HepG2 (cell line): ENCODE measurements around the gene NPTX2. TPM values are rescaled to one million over a fixed set of nuclear protein-coding genes. Genes with fewer than 3 reads are reported as not detected.

Source experiments
- ATAC-seq: fragments of 200-7000 bp; cut with Tn5 transposase; 3 replicates; pipeline ENCODE4 v1.9.1; 2020; ENCODE audit warnings: mild to moderate bottlenecking, moderate library complexity
- BruUV-seq: library from RNA; stranded (reverse); fragments of 400-500 nt; replicated peaks from 2 replicates; lab custom pipeline; 2021; lab: Mats Ljungman, UMichigan
- CTCF ChIA-PET: fragments of 300-600 bp; formaldehyde crosslinking; extraction: SDS; loops from one replicate; lab custom pipeline; 2021; ENCODE audit warnings: low total read pairs, inconsistent platforms, low intra/inter-chr PET ratio; lab: Yijun Ruan, JAX
- POLR2A ChIA-PET: fragments of 350-600 bp; sonication (Branson Sonifier 250); formaldehyde crosslinking; loops from one replicate; lab custom pipeline; 2020; ENCODE audit warnings: antibody characterized with exemption, inconsistent platforms; lab: Yijun Ruan, JAX
- DNase-seq: peaks from one replicate; pipeline ENCODE4 v3.0.0-alpha.2; 2015; ENCODE audit warnings: low spot score
- FAIRE-seq: peaks from 3 replicates; lab custom pipeline; 2011; peaks lifted over from hg19 to GRCh38; lab: Jason Lieb, UNC
- H2AFZ ChIP-seq: one replicate; pipeline ENCODE4 v1.6.1; 2011; ENCODE audit warnings: low read length, inconsistent platforms
- H3K27ac ChIP-seq: fragments of 300-600 bp; 3 replicates; pipeline ENCODE4 v1.8.0; 2011; ENCODE audit warnings: mixed run types, mild to moderate bottlenecking, mixed read lengths, low read length, inconsistent platforms; ENCODE audit not compliant: insufficient read depth; ENCODE audit errors: extremely low read length
- H3K27me3 ChIP-seq, 2 experiments: fragments of 200-600 bp in 1 of 2; 2 replicates in 1 of 2; 3 replicates in 1 of 2; pipeline versions ENCODE4 v1.6.0 to v1.8.0; 2011; ENCODE audit warnings: low read length in 2 of 2, mild to moderate bottlenecking in 2 of 2, moderate library complexity in 2 of 2, inconsistent platforms in 1 of 2; ENCODE audit not compliant: insufficient read depth in 2 of 2, control insufficient read depth in 1 of 2
- H3K36me3 ChIP-seq, 2 experiments: fragments of 200-600 bp in 1 of 2; replicated peaks in 1 of 2; 2 replicates in 1 of 2; 3 replicates in 1 of 2; pipeline versions ENCODE4 v1.5.1 to v1.8.0; 2011; ENCODE audit warnings: low read length in 2 of 2, inconsistent platforms in 1 of 2; ENCODE audit not compliant: insufficient read depth in 2 of 2, control insufficient read depth in 1 of 2
- H3K4me1 ChIP-seq: 2 replicates; pipeline ENCODE4 v1.5.1; 2012; ENCODE audit warnings: low read length, inconsistent platforms; ENCODE audit not compliant: insufficient read depth
- H3K4me2 ChIP-seq: 2 replicates; pipeline ENCODE4 v1.6.0; 2011; ENCODE audit warnings: low read depth, low read length, inconsistent platforms
- H3K4me3 ChIP-seq, 3 experiments: fragments of 200-600 bp in 1 of 3; sonication (generic), shearing (Covaris generic) in 1 of 3; replicated peaks in 1 of 3; 2 replicates each; pipeline ENCODE4 v1.5.1; 2011 to 2016; ENCODE audit warnings: low read length in 3 of 3, inconsistent platforms in 2 of 3, low read depth in 2 of 3, mild to moderate bottlenecking in 2 of 3, control low read depth in 1 of 3, mixed read lengths in 1 of 3; ENCODE audit not compliant: insufficient read depth in 1 of 3
- H3K79me2 ChIP-seq: one replicate; pipeline ENCODE4 v1.6.1; 2011; ENCODE audit warnings: low read length, inconsistent platforms; ENCODE audit not compliant: insufficient read depth
- H3K9ac ChIP-seq: 2 replicates; pipeline ENCODE4 v1.6.0; 2011; ENCODE audit warnings: mild to moderate bottlenecking, low read depth, low read length, inconsistent platforms; ENCODE audit not compliant: insufficient read depth
- H3K9me3 ChIP-seq: 2 replicates; pipeline ENCODE4 v1.5.1; 2012; ENCODE audit warnings: mild to moderate bottlenecking, low read length
- H4K20me1 ChIP-seq: 2 replicates; pipeline ENCODE4 v1.6.0; 2011; ENCODE audit warnings: inconsistent platforms, mild to moderate bottlenecking, low read length, moderate library complexity; ENCODE audit not compliant: insufficient read depth
- ATF7 ChIP-seq, 2 experiments: fragments of 450-650 bp in 1 of 2; sonication (generic) in 1 of 2; formaldehyde crosslinking in 1 of 2; IDR thresholded peaks; 2 replicates each; pipeline versions ENCODE4 v1.4.0 to v1.6.1; 2016 to 2020; ENCODE audit warnings: antibody characterized with exemption in 1 of 2, mild to moderate bottlenecking in 1 of 2, missing genetic modification reagents in 1 of 2
- CEBPB ChIP-seq: IDR thresholded peaks from 2 replicates; pipeline ENCODE4 v1.6.1; 2011; ENCODE audit warnings: low read depth, low read length, improper control_type of control experiment, borderline replicate concordance
- HES4 ChIP-seq: sonication (generic); formaldehyde crosslinking; IDR thresholded peaks from 2 replicates; pipeline ENCODE4 v1.9.0; 2021; ENCODE audit warnings: mild to moderate bottlenecking, missing genetic modification reagents, borderline replicate concordance
- JUNB ChIP-seq: sonication (generic); formaldehyde crosslinking; IDR thresholded peaks from 2 replicates; pipeline ENCODE4 v1.8.0; 2022; ENCODE audit warnings: missing genetic modification reagents, mild to moderate bottlenecking, borderline replicate concordance
- NFE2L2 ChIP-seq: fragments of 150-350 bp; IDR thresholded peaks from 2 replicates; pipeline ENCODE4 v1.6.1; 2014; ENCODE audit warnings: low read length
- NR2F6 ChIP-seq, 2 experiments: IDR thresholded peaks; 2 replicates each; pipeline ENCODE4 v1.6.1; 2016; ENCODE audit warnings: antibody characterized with exemption in 1 of 2, mild to moderate bottlenecking in 1 of 2
- ZBTB39 ChIP-seq: sonication (generic); formaldehyde crosslinking; IDR thresholded peaks from 2 replicates; pipeline ENCODE4 v1.5.0; 2020; ENCODE audit warnings: missing genetic modification reagents
- ZC3H4 ChIP-seq: sonication (generic); formaldehyde crosslinking; IDR thresholded peaks from 2 replicates; pipeline ENCODE4 v1.4.0; 2020; ENCODE audit warnings: missing genetic modification reagents, borderline replicate concordance
- ZFAT ChIP-seq: sonication (generic); formaldehyde crosslinking; conservative IDR thresholded peaks from 2 replicates; pipeline ENCODE4 v1.8.1; 2023; ENCODE audit warnings: missing genetic modification reagents, inconsistent platforms
- ZIK1 ChIP-seq: sonication (generic); formaldehyde crosslinking; IDR thresholded peaks from 2 replicates; pipeline ENCODE4 v1.5.0; 2020; ENCODE audit warnings: mild to moderate bottlenecking, low read depth, missing genetic modification reagents, borderline replicate concordance
- ZKSCAN8 ChIP-seq: IDR thresholded peaks from 2 replicates; pipeline ENCODE4 v1.6.1; 2016; ENCODE audit warnings: borderline replicate concordance, missing genetic modification reagents, missing compliant biosample characterization
- ZMYM3 ChIP-seq: sonication (generic); formaldehyde crosslinking; IDR thresholded peaks from 2 replicates; pipeline ENCODE4 v1.5.1; 2020; ENCODE audit warnings: mild to moderate bottlenecking, missing genetic modification reagents
- ZNF253 ChIP-seq: sonication (generic); formaldehyde crosslinking; IDR thresholded peaks from 2 replicates; pipeline ENCODE4 v1.8.0; 2022; ENCODE audit warnings: mild to moderate bottlenecking, missing genetic modification reagents, borderline replicate concordance
- WGBS: methylation state at CpG from one replicate; pipeline ENCODE4 v1.1.6; 2017; ENCODE audit warnings: low lambda C conversion rate; 5-methylcytosine and 5-hydroxymethylcytosine counted together
- in situ Hi-C: cut with HindIII; loops from 2 replicates; pipeline ENCODE4 v1.10.0; 2017; ENCODE audit warnings: low pct_unique_long_range_greater_than_20kb; ENCODE audit not compliant: extremely low pct_ligation_motif_present
- intact Hi-C: fragments of 100-400 bp; cut with micrococcal nuclease; formaldehyde crosslinking; loops from one replicate; pipeline ENCODE4 v1.10.0; 2022; ENCODE audit not compliant: unreplicated experiment
- polyA plus RNA-seq, 8 experiments: library from polyadenylated mRNA; depleted of rRNA in 3 of 8; stranded (reverse) in 7 of 8; unstranded in 1 of 8; fragments of >200 nt; fragmentation: Illumina TruSeq in 4 of 8; extraction: Trizol in 4 of 8; gene quantifications; 2 replicates each; pipeline versions ENCODE4 v1.2.1 to v1.2.3, GENCODE V29; 2011 to 2016; ENCODE audit warnings: low read depth in 4 of 8, missing spikeins in 1 of 8, mixed read lengths in 1 of 8; ENCODE audit not compliant: insufficient read depth in 1 of 8
- total RNA-seq, 5 experiments: library from RNA; depleted of rRNA; stranded (reverse); fragments of >200 nt; fragmentation: Illumina TruSeq; extraction: Trizol; gene quantifications; 2 replicates each; pipeline ENCODE4 v1.2.3, GENCODE V29; 2016; ENCODE audit warnings: low read depth in 1 of 5
- TF ChIP-seq, protein P1 (sequence below): sonication (generic); formaldehyde crosslinking; IDR thresholded peaks from 2 replicates; pipeline ENCODE4 v1.9.0; 2021; ENCODE audit warnings: missing genetic modification reagents, mild to moderate bottlenecking, borderline replicate concordance
- TF ChIP-seq, protein P2 (sequence below): sonication (generic); formaldehyde crosslinking; IDR thresholded peaks from 2 replicates; pipeline ENCODE4 v1.4.0; 2020; ENCODE audit warnings: missing genetic modification reagents

NPTX2 gene
- total and polyA plus RNA-seq, 2 of the 13 experiments (the other 11 are each of a cell fraction or from before 2014, with no cell fraction given) = not detected

GRCh38 chr7:98617051-98617959, at the start of gene NPTX2 (continued):
- no peak for TF ChIP-seq ATF7 (IDR thresholded peaks at IDR 0.05)
- no peak for TF ChIP-seq ATF7 (CRISPR knock-in tag; IDR thresholded peaks at IDR 0.05)
- TF ChIP-seq NR2F6 (IDR thresholded peaks at IDR 0.05) = no peak
- TF ChIP-seq NR2F6 (CRISPR knock-in tag; IDR thresholded peaks at IDR 0.05) = no peak
- TF ChIP-seq, protein P1, sequence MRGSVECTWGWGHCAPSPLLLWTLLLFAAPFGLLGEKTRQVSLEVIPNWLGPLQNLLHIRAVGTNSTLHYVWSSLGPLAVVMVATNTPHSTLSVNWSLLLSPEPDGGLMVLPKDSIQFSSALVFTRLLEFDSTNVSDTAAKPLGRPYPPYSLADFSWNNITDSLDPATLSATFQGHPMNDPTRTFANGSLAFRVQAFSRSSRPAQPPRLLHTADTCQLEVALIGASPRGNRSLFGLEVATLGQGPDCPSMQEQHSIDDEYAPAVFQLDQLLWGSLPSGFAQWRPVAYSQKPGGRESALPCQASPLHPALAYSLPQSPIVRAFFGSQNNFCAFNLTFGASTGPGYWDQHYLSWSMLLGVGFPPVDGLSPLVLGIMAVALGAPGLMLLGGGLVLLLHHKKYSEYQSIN (CRISPR knock-in tag) = no peak

GRCh38 chr7:98567991-98568390, 49.1 kb upstream of the NPTX2 start:
- BruUV-seq = no TSS peak
- no peak for TF ChIP-seq HES4 (CRISPR knock-in tag)
- no peak for TF ChIP-seq ZNF253 (CRISPR knock-in tag)
- no peak for TF ChIP-seq NFE2L2
- no peak for TF ChIP-seq ZBTB39 (CRISPR knock-in tag)
- TF ChIP-seq JUNB (CRISPR knock-in tag) = no peak
- TF ChIP-seq CEBPB = no peak
- no peak for TF ChIP-seq ZKSCAN8
- TF ChIP-seq ZFAT (CRISPR knock-in tag) = no peak
- TF ChIP-seq ZC3H4 = no peak
- TF ChIP-seq, protein P2, sequence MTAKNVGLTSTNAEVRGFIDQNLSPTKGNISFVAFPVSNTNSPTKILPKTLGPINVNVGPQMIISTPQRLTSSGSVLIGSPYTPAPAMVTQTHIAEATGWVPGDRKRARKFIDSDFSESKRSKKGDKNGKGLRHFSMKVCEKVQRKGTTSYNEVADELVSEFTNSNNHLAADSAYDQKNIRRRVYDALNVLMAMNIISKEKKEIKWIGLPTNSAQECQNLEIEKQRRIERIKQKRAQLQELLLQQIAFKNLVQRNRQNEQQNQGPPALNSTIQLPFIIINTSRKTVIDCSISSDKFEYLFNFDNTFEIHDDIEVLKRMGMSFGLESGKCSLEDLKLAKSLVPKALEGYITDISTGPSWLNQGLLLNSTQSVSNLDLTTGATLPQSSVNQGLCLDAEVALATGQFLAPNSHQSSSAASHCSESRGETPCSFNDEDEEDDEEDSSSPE = no peak
- TF ChIP-seq ZMYM3 (CRISPR knock-in tag) = no peak
- TF ChIP-seq ZIK1 (CRISPR knock-in tag) = no peak
- TF ChIP-seq, all 625 proteins: peak for 0

More at GRCh38 chr7:98567991-98568390, 49.1 kb upstream of the NPTX2 start:
- Histone ChIP-seq H3K27me3 (peaks cover 3 to 23% of the 10 kb centered on the region in 2 experiments; a peak in 3 of 5 replicates), H2AFZ (no peak overlapping the region), H3K9ac (no peak overlapping the region), H4K20me1 (no peaks in the 10 kb centered on the region), H3K4me1 (no peaks in the 10 kb centered on the region), H3K36me3 (no peaks in the 10 kb centered on the region), H3K4me3 (no peak overlapping the region), H3K27ac (no peak overlapping the region), H3K79me2 (no peaks in the 10 kb centered on the region), H3K9me3 (no peaks in the 10 kb centered on the region), H3K4me2 (no peak overlapping the region)
- POLR2A ChIA-PET = no interaction called here
- in situ Hi-C loops (no loop called here), intact Hi-C loops (no loop called here)
- 18% methylated on average over 7 of the region's 7 CpGs for WGBS
- no peak for FAIRE-seq
- ATAC-seq = no peak
- DNase-seq = no peak
- CTCF ChIA-PET = no interaction called here
